ENCODE results near the gene TFCP2. TPM values are rescaled to one million over a fixed set of nuclear protein-coding genes. Genes with fewer than 3 reads are reported as not detected.
A peak's percentile ranks its signal among the peaks of the same experiment; 100 is the strongest.

TFCP2 gene
- total RNA-seq, 2 donors from 2014 or later = 10.6 to 18.1 TPM

- Histone ChIP-seq H3K4me1 (ENCODE audit: control insufficient read depth in 1 of 2, low read depth in 2 of 2) (peaks cover 13 to 18% of the 10 kb centered on the region in 2 donors), H3K27me3 (replicated peaks; ENCODE audit: insufficient read depth) (no peaks in the 10 kb centered on the region), H3K27ac (no peak overlapping the region), H3K4me3 (no peak overlapping the region), H3K9me3 (no peaks in the 10 kb centered on the region), H3K36me3 (no peaks in the 10 kb centered on the region)
- no peak for DNase-seq (ENCODE audit: low spot score)
- TF ChIP-seq CTCF (IDR thresholded peaks at IDR 0.05) = no peak
- ATAC-seq (ENCODE audit: insufficient number of reproducible peaks, low FRiP score, low read depth) = no peak
Observed at GRCh38 chr12:51174501-51174900, 1.6 kb upstream of the TFCP2 start.

GRCh38 chr12:51171884-51172514, 936 bp downstream of the TFCP2 start:
- Histone ChIP-seq H3K36me3 (no peaks in the 10 kb centered on the region), H3K27ac (peak overlapping the region; percentile 94 to 95), H3K4me1 (ENCODE audit: control insufficient read depth in 1 of 2, low read depth in 2 of 2) (peaks cover 13 to 18% of the 10 kb centered on the region in 2 donors), H3K9me3 (no peaks in the 10 kb centered on the region), H3K4me3 (peak overlapping the region; percentile 79), H3K27me3 (replicated peaks; ENCODE audit: insufficient read depth) (no peaks in the 10 kb centered on the region)
- ATAC-seq (ENCODE audit: insufficient number of reproducible peaks, low FRiP score, low read depth) (no peak), DNase-seq (ENCODE audit: low spot score) (no peak)
- TF ChIP-seq CTCF (IDR thresholded peaks at IDR 0.05) = no peak

- Histone ChIP-seq H3K4me3 (no peak overlapping the region), H3K9me3 (no peaks in the 10 kb centered on the region), H3K36me3 (no peaks in the 10 kb centered on the region), H3K4me1 (ENCODE audit: control insufficient read depth in 1 of 2, low read depth in 2 of 2) (peaks cover 0 to 7% of the 10 kb centered on the region in 2 donors), H3K27me3 (replicated peaks; ENCODE audit: insufficient read depth) (no peaks in the 10 kb centered on the region), H3K27ac (no peak overlapping the region)
- ATAC-seq (ENCODE audit: insufficient number of reproducible peaks, low FRiP score, low read depth) (no peak), DNase-seq (ENCODE audit: low spot score) (no peak)
- TF ChIP-seq CTCF (IDR thresholded peaks at IDR 0.05) = no peak
Observed at GRCh38 chr12:51163795-51164194, 9.1 kb downstream of the TFCP2 start.

GRCh38 chr12:51162217-51162616, 10.7 kb downstream of the TFCP2 start:
- Histone ChIP-seq H3K27ac (no peak overlapping the region), H3K4me1 (ENCODE audit: control insufficient read depth in 1 of 2, low read depth in 2 of 2) (peaks cover 0 to 7% of the 10 kb centered on the region in 2 donors), H3K4me3 (no peak overlapping the region), H3K36me3 (no peaks in the 10 kb centered on the region), H3K27me3 (replicated peaks; ENCODE audit: insufficient read depth) (no peaks in the 10 kb centered on the region), H3K9me3 (no peaks in the 10 kb centered on the region)
- no peak for TF ChIP-seq CTCF (IDR thresholded peaks at IDR 0.05)
- DNase-seq (ENCODE audit: low spot score) (no peak), ATAC-seq (ENCODE audit: insufficient number of reproducible peaks, low FRiP score, low read depth) (no peak)

- H3K36me3 ChIP-seq = no peaks in the 10 kb centered on the region
- TF ChIP-seq CTCF (IDR thresholded peaks at IDR 0.05) = no peak
- no peak for DNase-seq (ENCODE audit: low spot score)
- ATAC-seq (ENCODE audit: insufficient number of reproducible peaks, low FRiP score, low read depth) = no peak
- H3K27ac ChIP-seq = no peak overlapping the region
- peaks cover 0 to 7% of the 10 kb centered on the region in 2 donors for H3K4me1 ChIP-seq (ENCODE audit: control insufficient read depth in 1 of 2, low read depth in 2 of 2)
- no peaks in the 10 kb centered on the region for H3K27me3 ChIP-seq (replicated peaks; ENCODE audit: insufficient read depth)
- H3K4me3 ChIP-seq = no peak overlapping the region
- H3K9me3 ChIP-seq = no peaks in the 10 kb centered on the region
Observed at GRCh38 chr12:51160814-51161459, 12.0 kb downstream of the TFCP2 start.

Data from thoracic aorta (tissue), 2 donors.